ENCODE measurements around the gene CHPF2. TPM values are rescaled to one million over a fixed set of nuclear protein-coding genes. Genes with fewer than 3 reads are reported as not detected.

Gene CHPF2
- polyA plus RNA-seq, 1 donor (not counting 4 experiments of a cell fraction or from before 2014, with no cell fraction given): 16.2 TPM

DNA sequence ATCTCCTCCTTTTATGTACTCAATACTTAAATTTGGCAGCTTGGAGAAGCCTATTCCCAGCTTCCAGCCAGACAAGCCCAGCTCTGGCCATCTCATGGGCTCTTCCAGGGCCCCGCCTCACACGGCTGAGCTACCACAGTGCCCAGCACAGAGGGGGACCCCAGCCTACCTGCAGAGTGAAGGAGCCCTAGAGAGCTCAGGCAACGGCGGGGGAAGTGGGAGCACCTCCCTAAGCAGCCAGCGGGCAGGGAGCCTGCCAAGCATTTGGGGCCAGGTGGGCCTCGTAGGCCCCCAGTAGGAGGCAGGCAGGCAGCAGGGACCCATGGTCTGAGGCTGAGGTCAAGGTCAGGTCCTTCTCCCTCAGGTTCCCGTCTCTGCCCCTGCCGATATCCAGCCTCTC is 45.3 kb downstream of the CHPF2 start:
- FAIRE-seq (no peak), DNase-seq (ENCODE audit: low read depth, low spot score) (no peak)
- no peaks in the 10 kb centered on the region for H3K36me3 ChIP-seq (ENCODE audit: control insufficient read depth in 2 of 2, extremely low read depth in 1 of 2, insufficient read depth in 2 of 2, low read length in 2 of 2)
- no peak overlapping the region for H3K27ac ChIP-seq (ENCODE audit: control insufficient read depth, insufficient read depth, low read length)
- no peaks in the 10 kb centered on the region for H3K79me2 ChIP-seq (ENCODE audit: control insufficient read depth, insufficient read depth, low read length)
- H3K9me1 ChIP-seq (ENCODE audit: control insufficient read depth, extremely low read depth, insufficient read depth, low read length): no peaks in the 10 kb centered on the region
- H3K4me2 ChIP-seq (ENCODE audit: control insufficient read depth, extremely low read depth, insufficient read depth, low read depth, low read length): no peak overlapping the region
- peaks cover 51% of the 10 kb centered on the region for H3K27me3 ChIP-seq (ENCODE audit: control insufficient read depth, extremely low read depth, insufficient read depth, low read length)
- H4K20me1 ChIP-seq (ENCODE audit: control insufficient read depth, extremely low read depth, insufficient read depth, low read length): no peaks in the 10 kb centered on the region
- dilution Hi-C loops (cut with MboI; ENCODE audit: extremely low pct_ligation_motif_present, low sequenced_read_pairs): no loop called here
- peak overlapping the region; percentile 92 for H2AFZ ChIP-seq (ENCODE audit: control insufficient read depth, low read length)
- no peak overlapping the region for H3K4me3 ChIP-seq (ENCODE audit: control insufficient read depth in 2 of 3, extremely low read depth in 1 of 3, insufficient read depth in 2 of 3, low read depth in 1 of 3, low read length in 3 of 3)
- no peak overlapping the region for H3K9ac ChIP-seq (ENCODE audit: control insufficient read depth, extremely low read depth, insufficient read depth, low read length)
- TF ChIP-seq, protein P1, sequence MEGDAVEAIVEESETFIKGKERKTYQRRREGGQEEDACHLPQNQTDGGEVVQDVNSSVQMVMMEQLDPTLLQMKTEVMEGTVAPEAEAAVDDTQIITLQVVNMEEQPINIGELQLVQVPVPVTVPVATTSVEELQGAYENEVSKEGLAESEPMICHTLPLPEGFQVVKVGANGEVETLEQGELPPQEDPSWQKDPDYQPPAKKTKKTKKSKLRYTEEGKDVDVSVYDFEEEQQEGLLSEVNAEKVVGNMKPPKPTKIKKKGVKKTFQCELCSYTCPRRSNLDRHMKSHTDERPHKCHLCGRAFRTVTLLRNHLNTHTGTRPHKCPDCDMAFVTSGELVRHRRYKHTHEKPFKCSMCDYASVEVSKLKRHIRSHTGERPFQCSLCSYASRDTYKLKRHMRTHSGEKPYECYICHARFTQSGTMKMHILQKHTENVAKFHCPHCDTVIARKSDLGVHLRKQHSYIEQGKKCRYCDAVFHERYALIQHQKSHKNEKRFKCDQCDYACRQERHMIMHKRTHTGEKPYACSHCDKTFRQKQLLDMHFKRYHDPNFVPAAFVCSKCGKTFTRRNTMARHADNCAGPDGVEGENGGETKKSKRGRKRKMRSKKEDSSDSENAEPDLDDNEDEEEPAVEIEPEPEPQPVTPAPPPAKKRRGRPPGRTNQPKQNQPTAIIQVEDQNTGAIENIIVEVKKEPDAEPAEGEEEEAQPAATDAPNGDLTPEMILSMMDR (optimal IDR thresholded peaks at IDR 0.05 in 1 of 3, IDR thresholded peaks at IDR 0.05 in 1 of 3, conservative IDR thresholded peaks at IDR 0.05 in 1 of 3; ENCODE audit: extremely low read depth in 1 of 3, insufficient read depth in 2 of 3, low read length in 3 of 3): no peak
- no peak for TF ChIP-seq EZH2 (IDR thresholded peaks at IDR 0.05; ENCODE audit: low read length)
- H3K9me3 ChIP-seq (ENCODE audit: control insufficient read depth, low read depth, low read length): no peaks in the 10 kb centered on the region
- peaks cover 4% of the 10 kb centered on the region for H3K4me1 ChIP-seq (ENCODE audit: control insufficient read depth, extremely low read depth, insufficient read depth, low read length)

DNA sequence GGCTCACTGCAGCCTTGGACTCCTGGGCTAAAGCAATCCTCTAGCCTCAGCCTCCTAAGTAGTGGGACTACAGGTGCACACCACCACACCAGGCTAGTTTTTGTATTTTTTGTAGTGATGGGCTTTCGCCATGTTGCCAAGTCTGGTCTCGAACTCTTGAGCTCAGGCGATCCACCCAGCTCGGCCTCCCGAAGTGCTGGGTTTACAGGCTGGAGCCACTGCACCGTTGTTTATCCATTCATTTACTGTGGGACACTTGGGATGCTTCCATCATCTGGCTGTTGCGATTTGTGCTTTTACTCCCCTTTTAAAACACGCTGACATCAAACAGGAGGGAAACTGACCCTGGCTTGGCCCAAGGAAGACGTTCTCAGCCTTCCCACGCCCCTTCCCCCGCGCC is 46.7 kb downstream of the CHPF2 start:
- no peaks in the 10 kb centered on the region for H4K20me1 ChIP-seq (ENCODE audit: control insufficient read depth, extremely low read depth, insufficient read depth, low read length)
- dilution Hi-C loops (cut with MboI; ENCODE audit: extremely low pct_ligation_motif_present, low sequenced_read_pairs): no loop called here

More for the DNA sequence above, 46.7 kb downstream of the CHPF2 start:
- peaks cover 38% of the 10 kb centered on the region for H3K27me3 ChIP-seq (ENCODE audit: control insufficient read depth, extremely low read depth, insufficient read depth, low read length)
- no peak for TF ChIP-seq EZH2 (IDR thresholded peaks at IDR 0.05; ENCODE audit: low read length)
- TF ChIP-seq, protein P1 (optimal IDR thresholded peaks at IDR 0.05 in 1 of 3, IDR thresholded peaks at IDR 0.05 in 1 of 3, conservative IDR thresholded peaks at IDR 0.05 in 1 of 3; ENCODE audit: extremely low read depth in 1 of 3, insufficient read depth in 2 of 3, low read length in 3 of 3): no peak
- H3K27ac ChIP-seq (ENCODE audit: control insufficient read depth, insufficient read depth, low read length): no peak overlapping the region
- FAIRE-seq: no peak
- H3K4me2 ChIP-seq (ENCODE audit: control insufficient read depth, extremely low read depth, insufficient read depth, low read depth, low read length): no peak overlapping the region
- no peaks in the 10 kb centered on the region for H3K79me2 ChIP-seq (ENCODE audit: control insufficient read depth, insufficient read depth, low read length)
- H2AFZ ChIP-seq (ENCODE audit: control insufficient read depth, low read length): no peak overlapping the region
- no peak overlapping the region for H3K9ac ChIP-seq (ENCODE audit: control insufficient read depth, extremely low read depth, insufficient read depth, low read length)
- H3K4me1 ChIP-seq (ENCODE audit: control insufficient read depth, extremely low read depth, insufficient read depth, low read length): peaks cover 4% of the 10 kb centered on the region
- no peak overlapping the region for H3K4me3 ChIP-seq (ENCODE audit: control insufficient read depth in 2 of 3, extremely low read depth in 1 of 3, insufficient read depth in 2 of 3, low read depth in 1 of 3, low read length in 3 of 3)
- H3K9me1 ChIP-seq (ENCODE audit: control insufficient read depth, extremely low read depth, insufficient read depth, low read length): no peaks in the 10 kb centered on the region
- H3K36me3 ChIP-seq (ENCODE audit: control insufficient read depth in 2 of 2, extremely low read depth in 1 of 2, insufficient read depth in 2 of 2, low read length in 2 of 2): no peaks in the 10 kb centered on the region
- H3K9me3 ChIP-seq (ENCODE audit: control insufficient read depth, low read depth, low read length): peaks cover 2% of the 10 kb centered on the region
- DNase-seq (ENCODE audit: low read depth, low spot score): no peak
